Kidney epithelial cell (primary cell): ENCODE results near the gene CYS1. TPM values are rescaled to one million over a fixed set of nuclear protein-coding genes. Genes with fewer than 3 reads are reported as not detected.
A peak's percentile ranks its signal among the peaks of the same experiment; 100 is the strongest.

Experiments
- DNase-seq: peaks from one replicate; pipeline ENCODE4 v3.0.0-alpha.2; 2010; ENCODE audit warnings: low read depth
- H3K27me3 ChIP-seq: 2 replicates; pipeline ENCODE4 v1.6.0; 2011; ENCODE audit warnings: low read length; ENCODE audit not compliant: control insufficient read depth, insufficient read depth
- H3K36me3 ChIP-seq: 2 replicates; pipeline ENCODE4 v1.5.1; 2011; ENCODE audit warnings: low read length; ENCODE audit not compliant: control insufficient read depth, insufficient read depth
- H3K4me3 ChIP-seq: 2 replicates; pipeline ENCODE4 v1.5.1; 2011; ENCODE audit warnings: low read depth, mild to moderate bottlenecking, control low read depth, low read length
- CTCF ChIP-seq: IDR thresholded peaks from 2 replicates; pipeline ENCODE4 v1.5.1; 2011; ENCODE audit warnings: mild to moderate bottlenecking, moderate library complexity, low read length, control low read depth, inconsistent platforms; ENCODE audit not compliant: insufficient read depth, poor library complexity, severe bottlenecking
- total RNA-seq: library from RNA; depleted of rRNA; stranded (reverse); fragments of >200 nt; gene quantifications from 2 replicates; pipeline ENCODE4 v1.2.3, GENCODE V29; 2015

CYS1 gene
- total RNA-seq, 1 donor from 2014 or later: 12.2 TPM

GRCh38 chr2:10059552-10060335 lies 20.5 kb downstream of the CYS1 start:
- Histone ChIP-seq H3K27me3 (no peaks in the 10 kb centered on the region), H3K4me3 (no peak overlapping the region), H3K36me3 (no peaks in the 10 kb centered on the region)
- no peak for TF ChIP-seq CTCF
- no peak for DNase-seq

DNA sequence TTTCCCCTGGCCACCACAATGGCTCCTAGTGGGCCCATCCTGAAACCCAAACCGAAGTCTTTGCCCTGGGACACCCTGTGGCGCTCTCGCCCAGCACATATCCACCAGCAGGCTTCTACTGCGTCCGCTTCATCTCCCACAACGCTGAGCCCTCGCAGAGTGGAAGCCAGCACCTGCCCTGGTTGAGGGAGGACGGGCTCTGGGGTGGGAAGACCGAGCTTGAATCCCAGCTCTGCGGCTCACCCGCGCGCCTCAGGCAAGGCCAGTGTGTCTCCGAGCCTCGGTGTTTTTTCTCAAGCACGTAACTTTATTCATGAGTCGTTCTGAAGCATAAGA lies 21.2 kb downstream of the CYS1 start:
- no peak overlapping the region for H3K4me3 ChIP-seq
- H3K36me3 ChIP-seq: no peaks in the 10 kb centered on the region
- no peak for DNase-seq
- no peak for TF ChIP-seq CTCF
- no peaks in the 10 kb centered on the region for H3K27me3 ChIP-seq

DNA sequence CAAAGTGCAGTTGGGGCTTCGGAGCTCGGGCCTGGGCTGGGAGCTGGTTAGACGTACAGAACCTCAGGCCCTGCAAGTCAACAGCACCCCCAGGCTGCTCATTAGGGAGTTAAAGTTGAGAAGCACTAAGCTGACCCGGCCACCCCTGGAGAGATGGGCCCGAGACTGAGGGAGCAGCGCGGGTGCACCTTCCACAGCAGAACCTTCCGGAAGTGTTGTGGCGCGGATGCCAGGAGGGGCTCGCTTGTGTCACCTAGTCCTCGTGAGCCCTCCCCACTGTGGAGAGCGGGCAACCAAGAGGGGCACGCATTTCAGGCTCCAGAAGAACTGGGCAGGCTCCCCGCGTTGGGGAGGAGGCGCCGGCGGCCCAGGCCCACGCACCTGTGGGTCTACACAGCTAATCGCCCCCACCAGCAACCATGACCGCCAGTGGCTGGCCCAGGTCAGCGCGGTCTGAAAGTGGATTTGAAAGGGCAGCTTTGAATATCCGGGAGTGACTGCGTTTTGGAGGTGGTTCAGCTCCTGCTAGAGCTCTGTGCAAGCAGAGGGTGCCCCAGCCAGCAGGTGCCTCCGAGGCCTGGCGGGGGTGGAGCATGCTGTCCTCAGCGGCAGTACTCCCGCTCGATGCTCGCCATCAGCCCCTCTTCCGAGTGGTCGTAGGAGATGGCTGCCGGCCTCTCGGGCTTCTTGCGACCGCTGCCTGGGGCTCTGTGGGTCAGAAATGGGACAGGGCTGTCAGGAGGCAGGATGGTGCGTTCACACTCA lies 21.8 kb downstream of the CYS1 start:
- Histone ChIP-seq H3K36me3 (no peaks in the 10 kb centered on the region), H3K27me3 (no peaks in the 10 kb centered on the region), H3K4me3 (no peak overlapping the region)
- DNase-seq: no peak
- TF ChIP-seq CTCF: no peak

DNA sequence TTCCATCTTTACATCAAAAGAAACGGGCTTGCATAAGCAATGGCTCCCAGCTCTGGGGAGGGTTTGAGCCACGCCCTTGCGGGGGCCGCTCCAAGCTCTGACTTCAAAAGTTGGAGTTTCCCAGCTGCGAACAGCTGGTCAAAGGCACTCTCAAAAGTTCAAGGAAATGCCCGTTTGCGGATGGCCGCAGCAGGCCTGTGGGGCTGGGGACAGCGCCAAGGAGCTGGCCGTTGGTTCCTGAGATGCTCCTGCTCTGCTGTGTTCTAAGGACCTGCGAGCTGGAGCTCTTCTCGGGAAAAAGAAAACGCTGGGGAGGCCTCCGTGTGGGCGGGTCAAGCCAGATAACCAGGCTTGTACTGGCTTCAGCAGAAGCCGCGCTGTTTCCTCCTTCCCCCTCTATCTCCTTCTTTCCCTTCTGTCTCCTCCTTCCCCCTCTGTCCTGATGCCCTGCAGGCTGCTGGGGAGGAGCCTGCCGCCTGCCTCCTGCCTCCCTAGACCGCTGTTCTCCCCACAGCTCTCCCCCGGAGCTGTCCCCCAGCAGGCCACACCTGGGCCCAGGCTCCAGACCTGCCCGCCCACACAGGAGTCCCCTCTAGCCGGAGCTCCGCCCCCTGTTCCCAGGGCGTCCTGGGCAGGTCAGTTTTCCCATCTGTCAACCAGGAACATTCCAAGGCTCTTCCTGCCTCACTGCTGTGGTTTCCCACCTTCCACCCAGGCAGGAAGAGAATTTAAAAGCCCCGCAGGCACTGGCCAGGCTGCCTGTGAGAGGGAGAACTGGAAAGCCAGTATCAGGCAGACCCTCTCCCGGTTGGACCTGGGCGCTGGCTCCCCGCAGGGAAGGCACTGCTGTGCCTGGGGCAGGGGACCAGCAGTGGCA lies 22.7 kb downstream of the CYS1 start:
- no peak for TF ChIP-seq CTCF
- H3K4me3 ChIP-seq: peak overlapping the region; percentile 4

DNA sequence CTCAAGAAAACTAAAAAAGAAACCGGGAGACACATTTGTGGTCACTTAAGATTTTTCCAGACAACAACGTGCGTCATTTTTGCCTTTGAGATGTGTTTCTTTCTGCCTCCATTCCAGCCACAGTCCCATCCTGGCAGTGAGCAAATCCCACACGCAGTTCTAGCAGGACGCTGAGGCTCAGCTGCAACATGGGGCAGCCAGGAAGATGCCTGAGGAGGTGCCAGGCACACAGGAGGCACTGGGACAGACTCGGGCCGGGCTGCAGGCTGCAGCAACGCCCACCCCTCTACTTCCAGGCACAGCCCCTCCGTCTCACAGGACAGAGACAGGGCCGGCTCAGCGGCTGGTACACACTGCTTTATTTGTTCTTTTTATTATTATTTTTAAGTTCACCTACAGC lies 23.8 kb downstream of the CYS1 start:
- no peaks in the 10 kb centered on the region for H3K36me3 ChIP-seq
- H3K27me3 ChIP-seq: no peaks in the 10 kb centered on the region
- DNase-seq: no peak
- H3K4me3 ChIP-seq: no peak overlapping the region
- no peak for TF ChIP-seq CTCF

More for the DNA sequence above, 22.7 kb downstream of the CYS1 start:
- no peak for DNase-seq
- H3K27me3 ChIP-seq: no peaks in the 10 kb centered on the region
- no peaks in the 10 kb centered on the region for H3K36me3 ChIP-seq
